Renal cortical epithelial cell (primary cell): Measurements from ENCODE around the gene HOXD10. TPM values are rescaled to one million over a fixed set of nuclear protein-coding genes. Genes with fewer than 3 reads are reported as not detected.

Source experiments
- DNase-seq: peaks from one replicate; pipeline ENCODE4 v3.0.0-alpha.2; 2011; ENCODE audit warnings: low read depth
- total RNA-seq: library from RNA; depleted of rRNA; stranded (reverse); fragments of >200 nt; gene quantifications from 2 replicates; pipeline ENCODE4 v1.2.3, GENCODE V29; 2014

The HOXD10 gene
- total RNA-seq, 1 donor from 2014 or later: 33.5 TPM

GRCh38 chr2:176136374-176137251, 20.0 kb downstream of the HOXD10 start:
- peak; percentile 82 for DNase-seq

- no peak for DNase-seq
These were observed 20.6 kb downstream of the HOXD10 start for GRCh38 chr2:176137252-176137580.

- peak; percentile 63 for DNase-seq
These were observed 21.3 kb downstream of the HOXD10 start for GRCh38 chr2:176137906-176138305.

DNA sequence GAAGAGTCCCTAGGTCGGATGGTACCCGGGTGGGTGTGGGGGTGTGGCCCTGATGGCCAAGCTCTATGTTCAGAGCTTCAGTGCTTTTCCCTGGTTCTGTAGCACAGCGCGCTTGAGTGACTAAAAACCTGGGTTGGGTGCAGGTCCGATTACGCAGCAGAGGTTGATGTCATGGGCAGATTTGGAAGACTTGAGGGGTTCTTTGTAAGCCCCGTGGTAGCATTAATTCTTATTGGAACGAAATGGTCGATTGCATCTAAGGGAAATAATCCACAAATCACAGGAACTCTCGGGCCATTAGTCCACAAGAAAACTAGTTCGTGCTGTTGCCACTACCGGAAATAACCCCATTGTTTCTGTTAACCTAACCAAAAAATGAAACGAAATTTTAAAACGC, 21.9 kb downstream of the HOXD10 start:
- peak; percentile 60 for DNase-seq

GRCh38 chr2:176138923-176139660, 22.5 kb downstream of the HOXD10 start:
- no peak for DNase-seq

- no peak for DNase-seq
These were observed 23.3 kb downstream of the HOXD10 start for GRCh38 chr2:176139661-176140512.

- no peak for DNase-seq
These were observed 24.1 kb downstream of the HOXD10 start for GRCh38 chr2:176140513-176141317.

- no peak for DNase-seq
These were observed 25.7 kb downstream of the HOXD10 start for GRCh38 chr2:176142281-176142680.

GRCh38 chr2:176145085-176145969, 28.7 kb downstream of the HOXD10 start:
- DNase-seq: no peak

- no peak for DNase-seq
These were observed 29.5 kb downstream of the HOXD10 start for GRCh38 chr2:176146101-176146500.

- DNase-seq: no peak
These were observed 30.1 kb downstream of the HOXD10 start for GRCh38 chr2:176146645-176147044.

DNA sequence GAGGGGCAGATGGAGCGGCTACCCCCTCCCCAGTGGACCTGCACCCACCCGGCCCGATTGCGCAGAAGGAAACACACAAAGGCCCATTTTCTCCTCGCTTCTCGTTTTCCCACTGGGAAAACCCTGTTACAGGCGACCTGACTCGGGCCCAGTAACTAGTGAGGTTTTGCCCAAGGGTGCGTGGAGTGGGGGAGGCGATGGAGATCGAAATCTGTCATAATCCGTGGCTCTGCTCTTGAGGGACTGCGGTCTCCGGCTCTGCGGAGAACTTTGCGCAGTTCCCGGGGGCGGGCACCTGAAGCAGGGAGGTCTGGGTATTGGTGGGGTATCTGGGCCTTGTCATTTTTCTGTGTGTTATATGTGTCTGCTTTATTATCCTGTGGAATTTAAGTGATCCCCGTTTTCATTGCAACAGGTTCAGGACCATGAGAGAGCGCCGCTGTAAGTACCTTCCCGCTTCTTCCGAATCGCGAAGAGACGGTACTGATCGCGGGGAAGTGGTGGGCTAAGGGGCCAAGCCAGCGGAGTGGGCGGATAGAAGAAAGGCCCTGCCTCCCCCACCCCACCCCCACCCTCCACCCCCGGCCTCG, 30.7 kb downstream of the HOXD10 start:
- DNase-seq: no peak

- peak; percentile 72 for DNase-seq
These were observed 31.4 kb downstream of the HOXD10 start for GRCh38 chr2:176147800-176148496.

- no peak for DNase-seq
These were observed 32.3 kb downstream of the HOXD10 start for GRCh38 chr2:176148751-176149421.

DNA sequence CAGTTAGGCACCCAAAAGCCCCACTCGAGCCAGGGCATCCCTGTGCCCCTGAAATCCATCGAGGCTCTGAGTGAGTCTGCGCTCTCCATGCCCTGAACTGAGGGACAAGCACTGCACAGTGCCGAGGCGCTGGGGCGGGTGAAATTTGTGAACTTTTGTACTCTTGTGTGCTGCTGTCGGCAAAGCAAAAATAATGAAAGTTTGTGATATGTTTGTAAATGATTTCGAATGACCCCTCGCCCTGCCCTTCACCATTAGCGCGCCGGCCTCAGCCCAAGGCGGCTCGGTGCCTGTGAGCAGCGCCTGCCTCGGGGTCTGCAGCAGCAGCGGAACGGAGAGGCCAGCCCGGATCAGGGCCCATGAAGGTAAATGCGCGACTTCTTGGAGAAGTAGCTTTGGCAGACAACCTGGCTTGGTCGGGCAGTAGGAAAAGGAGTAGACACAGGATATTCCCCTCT, 32.9 kb downstream of the HOXD10 start:
- no peak for DNase-seq

DNA sequence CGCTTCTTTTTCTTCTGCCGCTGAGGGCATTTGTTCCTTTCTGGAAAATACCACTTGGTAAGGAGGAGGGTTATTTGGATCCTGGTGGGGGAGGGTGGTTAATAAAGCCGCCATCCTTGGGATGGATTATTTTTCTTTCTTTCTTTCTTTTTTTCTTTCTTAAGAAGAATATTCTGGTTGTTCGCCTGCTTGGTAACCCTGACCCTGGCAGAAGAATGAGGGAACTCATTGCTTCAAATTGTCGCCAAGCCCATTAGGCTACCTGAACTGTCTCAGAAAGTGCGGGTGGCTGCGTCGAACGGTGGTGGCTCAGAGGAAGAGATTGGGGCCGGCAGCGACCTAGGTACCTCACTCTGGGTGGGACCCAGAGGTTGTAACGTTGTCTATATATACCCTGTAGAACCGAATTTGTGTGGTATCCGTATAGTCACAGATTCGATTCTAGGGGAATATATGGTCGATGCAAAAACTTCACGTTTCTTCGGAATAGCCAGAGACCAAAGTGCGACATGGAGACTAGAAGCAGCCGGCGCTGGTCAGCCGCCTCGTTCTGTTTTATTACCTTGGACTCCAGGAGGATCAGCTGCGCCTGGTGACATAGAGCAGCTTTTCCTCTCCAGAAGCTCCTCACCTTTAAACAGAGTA, 33.5 kb downstream of the HOXD10 start:
- no peak for DNase-seq

DNA sequence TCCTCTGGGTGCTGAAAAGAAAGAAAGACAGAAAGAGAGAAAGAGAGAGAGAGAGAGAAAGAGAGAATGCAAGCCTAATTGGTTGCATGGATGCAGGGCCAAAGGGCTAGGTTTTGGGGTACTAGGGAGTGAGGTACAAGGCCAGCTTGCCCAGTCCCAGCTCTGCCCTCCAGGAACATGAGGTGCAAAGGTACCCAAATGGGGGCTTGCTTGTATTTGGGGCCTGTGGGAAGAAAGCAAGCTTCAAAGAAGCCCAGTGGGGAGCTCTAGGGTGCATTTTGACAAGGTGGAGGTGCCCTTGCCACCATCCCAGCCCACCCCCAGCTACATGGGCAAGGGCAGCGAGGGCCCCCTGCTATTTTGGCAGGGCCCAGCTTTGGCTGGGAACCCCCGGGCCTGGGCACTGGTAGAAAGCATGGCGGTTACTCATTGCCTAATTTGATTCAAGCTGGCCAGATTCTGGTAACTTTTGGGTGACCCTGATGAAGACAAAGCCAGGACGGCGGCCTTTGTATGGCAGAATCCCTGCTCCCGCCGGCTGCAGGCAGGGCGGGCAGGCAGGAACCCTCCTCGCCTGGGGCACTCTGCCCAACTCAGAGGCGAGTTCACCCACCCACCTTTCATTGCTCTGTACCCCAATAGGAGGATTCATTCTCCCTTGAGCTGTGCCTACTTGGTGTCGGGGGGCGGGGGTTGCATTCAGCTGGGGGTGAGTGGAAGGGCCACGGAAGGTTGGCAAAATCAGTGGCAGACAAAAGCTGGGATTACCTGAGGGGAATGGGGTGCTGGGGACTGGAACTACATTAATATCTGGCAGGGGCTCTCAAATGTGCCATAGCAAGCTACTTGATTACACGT, 34.2 kb downstream of the HOXD10 start:
- DNase-seq: no peak
